Renal cortical epithelial cell (primary cell): Measurements from ENCODE around the gene ABCA4. TPM values are rescaled to one million over a fixed set of nuclear protein-coding genes. Genes with fewer than 3 reads are reported as not detected.

Source experiments
- DNase-seq: peaks from one replicate; pipeline ENCODE4 v3.0.0-alpha.2; 2011; ENCODE audit warnings: low read depth
- total RNA-seq: library from RNA; depleted of rRNA; stranded (reverse); fragments of >200 nt; gene quantifications from 2 replicates; pipeline ENCODE4 v1.2.3, GENCODE V29; 2014

The ABCA4 gene
- total RNA-seq, 1 donor from 2014 or later: 1.3 TPM

GRCh38 chr1:94055459-94056122 lies 65.4 kb downstream of the ABCA4 start:
- DNase-seq: peak; percentile 76

GRCh38 chr1:94050675-94051074 lies 70.3 kb downstream of the ABCA4 start:
- no peak for DNase-seq

- no peak for DNase-seq
Measured at GRCh38 chr1:94050254-94050653, 70.7 kb downstream of the ABCA4 start.

- no peak for DNase-seq
Measured at GRCh38 chr1:94049791-94050190, 71.2 kb downstream of the ABCA4 start.

- peak; percentile 45 for DNase-seq
Measured at GRCh38 chr1:94048413-94049164, 72.4 kb downstream of the ABCA4 start.

- no peak for DNase-seq
Measured at GRCh38 chr1:94047949-94048348, 73.0 kb downstream of the ABCA4 start.

- DNase-seq: peak; percentile 97
Measured at GRCh38 chr1:94045465-94046056, 75.4 kb downstream of the ABCA4 start.

GRCh38 chr1:94044891-94045290 lies 76.1 kb downstream of the ABCA4 start:
- no peak for DNase-seq

- DNase-seq: no peak
Measured at GRCh38 chr1:94044290-94044790, 76.6 kb downstream of the ABCA4 start.

- no peak for DNase-seq
Measured at GRCh38 chr1:94043738-94044289, 77.1 kb downstream of the ABCA4 start.

- no peak for DNase-seq
Measured at GRCh38 chr1:94042388-94042787, 78.6 kb downstream of the ABCA4 start.

- no peak for DNase-seq
Measured at GRCh38 chr1:94039871-94040569, 80.9 kb downstream of the ABCA4 start.

- DNase-seq: peak; percentile 60
Measured at GRCh38 chr1:94039514-94039870, 81.5 kb downstream of the ABCA4 start.

GRCh38 chr1:94038511-94038910 lies 82.4 kb downstream of the ABCA4 start:
- no peak for DNase-seq

- DNase-seq: peak; percentile 40
Measured at GRCh38 chr1:94037392-94038229, 83.3 kb downstream of the ABCA4 start.

GRCh38 chr1:94036730-94037129 lies 84.2 kb downstream of the ABCA4 start:
- DNase-seq: no peak

- DNase-seq: peak; percentile 73
Measured at GRCh38 chr1:94033849-94034248, 87.1 kb downstream of the ABCA4 start.

- no peak for DNase-seq
Measured at GRCh38 chr1:94032637-94033036, 88.3 kb downstream of the ABCA4 start.

- no peak for DNase-seq
Measured at GRCh38 chr1:94031591-94031990, 89.4 kb downstream of the ABCA4 start.

GRCh38 chr1:94031154-94031553 lies 89.8 kb downstream of the ABCA4 start:
- DNase-seq: no peak
